Activated B cell treated with CpG ODN at 0.5 μM for 24 hours (primary cell): Measurements from ENCODE around the gene SFXN5. TPM values are rescaled to one million over a fixed set of nuclear protein-coding genes. Genes with fewer than 3 reads are reported as not detected.

Source experiments
- ATAC-seq: fragments of 200-7000 bp; cut with Tn5 transposase; one replicate; pipeline ENCODE4 v1.10.0; 2021; ENCODE audit warnings: low read depth, mild to moderate bottlenecking, moderate library complexity
- CTCF ChIA-PET: fragments of 350-600 bp; sonication (Branson Sonifier 250); formaldehyde crosslinking; loops from one replicate; lab custom pipeline; 2021; ENCODE audit warnings: antibody characterized with exemption; lab: Charles Lee
- POLR2A ChIA-PET: fragments of 350-600 bp; sonication (Branson Sonifier 250); formaldehyde crosslinking; loops from one replicate; lab custom pipeline; 2021; ENCODE audit warnings: antibody characterized with exemption; lab: Charles Lee
- DNase-seq: peaks from one replicate; pipeline ENCODE4 v3.0.0; 2022
- H3K27ac Mint-ChIP-seq: one replicate; pipeline ENCODE4 v1.8.0; 2020; ENCODE audit warnings: mixed read lengths
- H3K27me3 Mint-ChIP-seq: one replicate; pipeline ENCODE4 v1.8.0; 2021; ENCODE audit warnings: mixed read lengths
- H3K36me3 Mint-ChIP-seq: one replicate; pipeline ENCODE4 v1.8.0; 2021; ENCODE audit warnings: low read depth, mixed read lengths
- H3K4me1 Mint-ChIP-seq: one replicate; pipeline ENCODE4 v1.8.0; 2021; ENCODE audit warnings: mixed read lengths
- H3K4me3 Mint-ChIP-seq: one replicate; pipeline ENCODE4 v1.8.0; 2020; ENCODE audit warnings: mild to moderate bottlenecking, mixed read lengths
- H3K9me3 Mint-ChIP-seq: one replicate; pipeline ENCODE4 v1.8.0; 2020; ENCODE audit warnings: mixed read lengths
- CTCF ChIP-seq: fragments of 200-600 bp; IDR thresholded peaks from one replicate; pipeline ENCODE4 v1.8.0; 2022; ENCODE audit warnings: antibody characterized with exemption, mild to moderate bottlenecking
- intact Hi-C: fragments of 100-400 bp; cut with micrococcal nuclease; formaldehyde crosslinking; loops from one replicate; pipeline ENCODE4 v1.15.1; 2024
- total RNA-seq: library from RNA; stranded (reverse); gene quantifications from 2 replicates; pipeline ENCODE4 v1.2.3, GENCODE V29; 2022

SFXN5 gene
- total RNA-seq, 1 donor from 2014 or later: 13.9 TPM

- Mint-ChIP-seq H3K9me3 (no peaks in the 10 kb centered on the region), H3K27ac (no peak overlapping the region)
Observed at GRCh38 chr2:73085691-73086090, 14.2 kb upstream of the SFXN5 start.

GRCh38 chr2:73084971-73085370 is 13.5 kb upstream of the SFXN5 start:
- no peak for TF ChIP-seq CTCF
- Mint-ChIP-seq H3K27me3 (peaks cover 3% of the 10 kb centered on the region), H3K9me3 (no peaks in the 10 kb centered on the region), H3K36me3 (no peaks in the 10 kb centered on the region), H3K4me3 (no peak overlapping the region), H3K27ac (no peak overlapping the region), H3K4me1 (no peaks in the 10 kb centered on the region)
- DNase-seq: no peak
- POLR2A ChIA-PET: no interaction called here
- ATAC-seq: no peak
- intact Hi-C loops: loop anchor here (1.0 kb wide), 5 partner anchors 13 to 127 kb away; no protein-coding TSS in a partner anchor
- CTCF ChIA-PET: interaction anchor here (0.6 to 3.8 kb wide), 5 partner anchors 71 to 128 kb away, joined by 3 to 25 read pairs (median 7); no protein-coding TSS in a partner anchor

More at GRCh38 chr2:73085691-73086090, 14.2 kb upstream of the SFXN5 start:
- intact Hi-C loops: loop anchor here (1.0 kb wide), 5 partner anchors 13 to 127 kb away; no protein-coding TSS in a partner anchor
- H3K36me3 Mint-ChIP-seq: no peaks in the 10 kb centered on the region
- DNase-seq: peak; percentile 62
- H3K4me3 Mint-ChIP-seq: no peak overlapping the region
- ATAC-seq: peak; percentile 96
- ChIA-PET POLR2A (no interaction called here), CTCF (interaction anchor here (0.7 to 3.8 kb wide), 6 partner anchors 13 to 127 kb away, joined by 3 to 25 read pairs (median 6); no protein-coding TSS in a partner anchor)
- H3K27me3 Mint-ChIP-seq: peaks cover 3% of the 10 kb centered on the region
- no peak for TF ChIP-seq CTCF
- H3K4me1 Mint-ChIP-seq: no peaks in the 10 kb centered on the region

- ChIA-PET POLR2A (no interaction called here), CTCF (interaction anchor here (0.7 to 3.8 kb wide), 5 partner anchors 77 to 129 kb away, joined by 3 to 25 read pairs (median 7); no protein-coding TSS in a partner anchor)
- H3K27ac Mint-ChIP-seq: no peak overlapping the region
- no peak for DNase-seq
- no peaks in the 10 kb centered on the region for H3K36me3 Mint-ChIP-seq
- TF ChIP-seq CTCF: no peak
- ATAC-seq: no peak
- H3K9me3 Mint-ChIP-seq: no peaks in the 10 kb centered on the region
- H3K4me3 Mint-ChIP-seq: no peak overlapping the region
- no peaks in the 10 kb centered on the region for H3K4me1 Mint-ChIP-seq
- intact Hi-C loops: no loop called here
- H3K27me3 Mint-ChIP-seq: peaks cover 3% of the 10 kb centered on the region
Observed at GRCh38 chr2:73083886-73084800, 12.6 kb upstream of the SFXN5 start.

- intact Hi-C loops: no loop called here
- Mint-ChIP-seq H3K4me3 (no peak overlapping the region), H3K4me1 (no peaks in the 10 kb centered on the region), H3K9me3 (no peaks in the 10 kb centered on the region), H3K36me3 (no peaks in the 10 kb centered on the region), H3K27me3 (peaks cover 3% of the 10 kb centered on the region), H3K27ac (no peak overlapping the region)
- ATAC-seq: no peak
- DNase-seq: no peak
- CTCF ChIA-PET: no interaction called here
- no peak for TF ChIP-seq CTCF
- POLR2A ChIA-PET: no interaction called here
Observed at GRCh38 chr2:73082523-73083410, 11.3 kb upstream of the SFXN5 start.
